ENCODE data around the gene TMTC2.

TMTC2 gene

GRCh38 chr12:82705774-82706173, 19.1 kb downstream of the TMTC2 start:
- Histone ChIP-seq H3K36me3 (ENCODE audit: control insufficient read depth in 1 of 2, insufficient read depth in 2 of 2, low read depth in 1 of 2, low read length in 2 of 2) (no peaks in the 10 kb centered on the region), H3K4me1 (ENCODE audit: control insufficient read depth, insufficient read depth, low read depth, low read length) (no peaks in the 10 kb centered on the region), H2AFZ (ENCODE audit: low read depth, low read length) (no peak overlapping the region), H3K9me3 (ENCODE audit: control insufficient read depth, low read length) (no peaks in the 10 kb centered on the region), H2BK120ac (ENCODE audit: low read depth, low read length) (no peak overlapping the region), H3K4me3 (ENCODE audit: insufficient read depth in 1 of 2, low read depth in 1 of 2, low read length in 2 of 2) (no peak overlapping the region), H4K91ac (ENCODE audit: low read length) (no peak overlapping the region), H2BK12ac (ENCODE audit: low read length in 2 of 2) (no peak overlapping the region), H2AK5ac (ENCODE audit: low read length, severe bottlenecking) (no peak overlapping the region), H3K9ac (ENCODE audit: low read length) (no peak overlapping the region), H3K27ac (ENCODE audit: low read length, poor library complexity, severe bottlenecking) (no peak overlapping the region), H4K8ac (ENCODE audit: low read length) (no peak overlapping the region), H2BK15ac (ENCODE audit: low read depth, poor library complexity, severe bottlenecking) (no peak overlapping the region), H3K14ac (ENCODE audit: low read length in 2 of 2) (no peak overlapping the region), H3K23ac (ENCODE audit: low read length in 2 of 2) (no peak overlapping the region), H3K79me1 (replicated peaks; ENCODE audit: low read length, poor library complexity, severe bottlenecking) (peaks cover 1% of the 10 kb centered on the region), H3K4ac (ENCODE audit: low read depth in 1 of 2, low read length in 2 of 2) (no peak overlapping the region), H3K4me2 (ENCODE audit: low read length, poor library complexity, severe bottlenecking) (no peak overlapping the region), H3K27me3 (ENCODE audit: control insufficient read depth in 1 of 2, insufficient read depth in 1 of 2, low read length in 2 of 2) (no peaks in the 10 kb centered on the region), H3K18ac (ENCODE audit: low read depth in 1 of 2, low read length in 2 of 2) (no peak overlapping the region), H2BK5ac (ENCODE audit: low read depth, low read length, poor library complexity, severe bottlenecking) (no peak overlapping the region)
- 90% methylated on average over 3 of the region's 3 CpGs for WGBS
- DNase-seq, result no peak

GRCh38 chr12:82708061-82708879, 21.6 kb downstream of the TMTC2 start:
- no peak overlapping the region for H3K23ac ChIP-seq (ENCODE audit: low read length in 2 of 2)
- H3K27me3 ChIP-seq (ENCODE audit: control insufficient read depth in 1 of 2, insufficient read depth in 1 of 2, low read length in 2 of 2), result no peaks in the 10 kb centered on the region
- H3K36me3 ChIP-seq (ENCODE audit: control insufficient read depth in 1 of 2, insufficient read depth in 2 of 2, low read depth in 1 of 2, low read length in 2 of 2), result no peaks in the 10 kb centered on the region
- H2BK15ac ChIP-seq (ENCODE audit: low read depth, poor library complexity, severe bottlenecking), result no peak overlapping the region
- H3K18ac ChIP-seq (ENCODE audit: low read depth in 1 of 2, low read length in 2 of 2), result no peak overlapping the region
- WGBS, result 65% methylated on average over 10 of the region's 10 CpGs
- no peak overlapping the region for H3K9ac ChIP-seq (ENCODE audit: low read length)
- no peak overlapping the region for H4K8ac ChIP-seq (ENCODE audit: low read length)
- H2BK5ac ChIP-seq (ENCODE audit: low read depth, low read length, poor library complexity, severe bottlenecking), result no peak overlapping the region
- no peak overlapping the region for H2BK120ac ChIP-seq (ENCODE audit: low read depth, low read length)
- no peak overlapping the region for H3K27ac ChIP-seq (ENCODE audit: low read length, poor library complexity, severe bottlenecking)
- H3K4me2 ChIP-seq (ENCODE audit: low read length, poor library complexity, severe bottlenecking), result no peak overlapping the region
- peaks cover 4% of the 10 kb centered on the region for H3K79me1 ChIP-seq (replicated peaks; ENCODE audit: low read length, poor library complexity, severe bottlenecking)
- H3K4ac ChIP-seq (ENCODE audit: low read depth in 1 of 2, low read length in 2 of 2), result no peak overlapping the region
- H3K4me1 ChIP-seq (ENCODE audit: control insufficient read depth, insufficient read depth, low read depth, low read length), result no peaks in the 10 kb centered on the region
- DNase-seq, result no peak
- H4K91ac ChIP-seq (ENCODE audit: low read length), result no peak overlapping the region
- H2AFZ ChIP-seq (ENCODE audit: low read depth, low read length), result no peak overlapping the region
- H3K4me3 ChIP-seq (ENCODE audit: insufficient read depth in 1 of 2, low read depth in 1 of 2, low read length in 2 of 2), result no peak overlapping the region
- no peak overlapping the region for H3K14ac ChIP-seq (ENCODE audit: low read length in 2 of 2)
- H2AK5ac ChIP-seq (ENCODE audit: low read length, severe bottlenecking), result no peak overlapping the region
- H3K9me3 ChIP-seq (ENCODE audit: control insufficient read depth, low read length), result no peaks in the 10 kb centered on the region
- no peak overlapping the region for H2BK12ac ChIP-seq (ENCODE audit: low read length in 2 of 2)

- DNase-seq, result no peak
- Histone ChIP-seq H2AFZ (ENCODE audit: low read depth, low read length) (no peak overlapping the region), H3K14ac (ENCODE audit: low read length in 2 of 2) (no peak overlapping the region), H3K27ac (ENCODE audit: low read length, poor library complexity, severe bottlenecking) (no peak overlapping the region), H3K9ac (ENCODE audit: low read length) (no peak overlapping the region), H3K18ac (ENCODE audit: low read depth in 1 of 2, low read length in 2 of 2) (no peak overlapping the region), H2BK15ac (ENCODE audit: low read depth, poor library complexity, severe bottlenecking) (no peak overlapping the region), H2AK5ac (ENCODE audit: low read length, severe bottlenecking) (no peak overlapping the region), H2BK120ac (ENCODE audit: low read depth, low read length) (no peak overlapping the region), H4K91ac (ENCODE audit: low read length) (no peak overlapping the region), H3K4me3 (ENCODE audit: insufficient read depth in 1 of 2, low read depth in 1 of 2, low read length in 2 of 2) (no peak overlapping the region), H3K23ac (ENCODE audit: low read length in 2 of 2) (no peak overlapping the region), H3K4ac (ENCODE audit: low read depth in 1 of 2, low read length in 2 of 2) (no peak overlapping the region), H3K9me3 (ENCODE audit: control insufficient read depth, low read length) (no peaks in the 10 kb centered on the region), H3K27me3 (ENCODE audit: control insufficient read depth in 1 of 2, insufficient read depth in 1 of 2, low read length in 2 of 2) (no peaks in the 10 kb centered on the region), H3K4me1 (ENCODE audit: control insufficient read depth, insufficient read depth, low read depth, low read length) (no peaks in the 10 kb centered on the region), H3K79me1 (replicated peaks; ENCODE audit: low read length, poor library complexity, severe bottlenecking) (peaks cover 4% of the 10 kb centered on the region), H4K8ac (ENCODE audit: low read length) (no peak overlapping the region), H3K36me3 (ENCODE audit: control insufficient read depth in 1 of 2, insufficient read depth in 2 of 2, low read depth in 1 of 2, low read length in 2 of 2) (no peaks in the 10 kb centered on the region), H3K4me2 (ENCODE audit: low read length, poor library complexity, severe bottlenecking) (no peak overlapping the region), H2BK5ac (ENCODE audit: low read depth, low read length, poor library complexity, severe bottlenecking) (no peak overlapping the region), H2BK12ac (ENCODE audit: low read length in 2 of 2) (no peak overlapping the region)
- WGBS, result 97% methylated on average over 2 of the region's 2 CpGs
Observed at GRCh38 chr12:82709794-82710355, 23.2 kb downstream of the TMTC2 start.

GRCh38 chr12:82710741-82711140, 24.0 kb downstream of the TMTC2 start:
- no peak overlapping the region for H3K18ac ChIP-seq (ENCODE audit: low read depth in 1 of 2, low read length in 2 of 2)
- H3K27ac ChIP-seq (ENCODE audit: low read length, poor library complexity, severe bottlenecking), result no peak overlapping the region
- H3K23ac ChIP-seq (ENCODE audit: low read length in 2 of 2), result no peak overlapping the region
- no peak overlapping the region for H3K4me2 ChIP-seq (ENCODE audit: low read length, poor library complexity, severe bottlenecking)
- peaks cover 4% of the 10 kb centered on the region for H3K79me1 ChIP-seq (replicated peaks; ENCODE audit: low read length, poor library complexity, severe bottlenecking)
- H2BK15ac ChIP-seq (ENCODE audit: low read depth, poor library complexity, severe bottlenecking), result no peak overlapping the region
- H3K4me1 ChIP-seq (ENCODE audit: control insufficient read depth, insufficient read depth, low read depth, low read length), result no peaks in the 10 kb centered on the region
- no peak overlapping the region for H3K9ac ChIP-seq (ENCODE audit: low read length)
- H4K91ac ChIP-seq (ENCODE audit: low read length), result no peak overlapping the region
- no peaks in the 10 kb centered on the region for H3K9me3 ChIP-seq (ENCODE audit: control insufficient read depth, low read length)
- H3K4me3 ChIP-seq (ENCODE audit: insufficient read depth in 1 of 2, low read depth in 1 of 2, low read length in 2 of 2), result no peak overlapping the region
- no peak overlapping the region for H2AFZ ChIP-seq (ENCODE audit: low read depth, low read length)
- DNase-seq, result no peak
- H4K8ac ChIP-seq (ENCODE audit: low read length), result no peak overlapping the region
- no peak overlapping the region for H2AK5ac ChIP-seq (ENCODE audit: low read length, severe bottlenecking)
- H2BK12ac ChIP-seq (ENCODE audit: low read length in 2 of 2), result no peak overlapping the region
- H3K4ac ChIP-seq (ENCODE audit: low read depth in 1 of 2, low read length in 2 of 2), result no peak overlapping the region
- no peaks in the 10 kb centered on the region for H3K36me3 ChIP-seq (ENCODE audit: control insufficient read depth in 1 of 2, insufficient read depth in 2 of 2, low read depth in 1 of 2, low read length in 2 of 2)
- no peak overlapping the region for H3K14ac ChIP-seq (ENCODE audit: low read length in 2 of 2)
- H2BK5ac ChIP-seq (ENCODE audit: low read depth, low read length, poor library complexity, severe bottlenecking), result no peak overlapping the region
- no peaks in the 10 kb centered on the region for H3K27me3 ChIP-seq (ENCODE audit: control insufficient read depth in 1 of 2, insufficient read depth in 1 of 2, low read length in 2 of 2)
- WGBS, result no CpG with 5 or more reads among the region's 2 CpGs
- H2BK120ac ChIP-seq (ENCODE audit: low read depth, low read length), result no peak overlapping the region

Data from mesenchymal stem cell (in vitro differentiated cells and primary cell).